Smooth muscle cell (in vitro differentiated cells): ENCODE results near the gene KRTAP4-5. TPM values are rescaled to one million over a fixed set of nuclear protein-coding genes. Genes with fewer than 3 reads are reported as not detected.
"Not testable (repeated sequence)": the region's sequence is repeated elsewhere in the genome, so short reads cannot be mapped to it uniquely, and the experiment has no call there.

Source experiments
- DNase-seq: peaks from one replicate; lab custom pipeline; 2025; ENCODE audit not compliant: unreplicated experiment; lab: John Stamatoyannopoulos, UW
- H2AFZ ChIP-seq: fragments of 200-600 bp; sonication (generic); 2 replicates; pipeline ENCODE4 v1.6.0; 2016; ENCODE audit warnings: antibody characterized with exemption, low read depth, mild to moderate bottlenecking
- H3F3A ChIP-seq: fragments of 200-600 bp; sonication (generic); 2 replicates; pipeline ENCODE4 v1.6.0; 2017; ENCODE audit warnings: antibody characterized with exemption, low read depth
- H3K27ac ChIP-seq: fragments of 200-600 bp; sonication (generic); 2 replicates; pipeline ENCODE4 v1.5.1; 2016; ENCODE audit warnings: low read depth, mild to moderate bottlenecking
- H3K27me3 ChIP-seq: fragments of 200-600 bp; sonication (generic); 2 replicates; pipeline ENCODE4 v1.6.1; 2016; ENCODE audit warnings: low read depth, mild to moderate bottlenecking
- H3K36me3 ChIP-seq: fragments of 200-600 bp; sonication (generic); 2 replicates; pipeline ENCODE4 v1.5.1; 2016; ENCODE audit warnings: low read depth
- H3K4me1 ChIP-seq: fragments of 200-600 bp; sonication (generic); 2 replicates; pipeline ENCODE4 v1.5.1; 2016; ENCODE audit warnings: low read depth
- H3K4me2 ChIP-seq: fragments of 200-600 bp; sonication (generic); 2 replicates; pipeline ENCODE4 v1.6.0; 2016; ENCODE audit warnings: mild to moderate bottlenecking
- H3K4me3 ChIP-seq: fragments of 200-600 bp; sonication (generic); 2 replicates; pipeline ENCODE4 v1.5.1; 2016; ENCODE audit warnings: mild to moderate bottlenecking
- H3K79me2 ChIP-seq: fragments of 200-600 bp; sonication (generic); 2 replicates; pipeline ENCODE4 v1.6.0; 2016; ENCODE audit warnings: low read depth, mild to moderate bottlenecking
- H3K9ac ChIP-seq: fragments of 200-600 bp; sonication (generic); 2 replicates; pipeline ENCODE4 v1.6.0; 2016; ENCODE audit warnings: low read depth
- H3K9me3 ChIP-seq: fragments of 200-600 bp; sonication (generic); replicated peaks from 2 replicates; pipeline ENCODE4 v1.5.1; 2016; ENCODE audit warnings: low read depth
- H4K20me1 ChIP-seq: fragments of 200-600 bp; sonication (generic); 2 replicates; pipeline ENCODE4 v1.6.0; 2016; ENCODE audit warnings: low read depth
- WGBS: methylation state at CpG from one replicate; pipeline ENCODE4 v1.1.7; 2016; ENCODE audit warnings: low lambda C conversion rate; 5-methylcytosine and 5-hydroxymethylcytosine counted together
- polyA plus RNA-seq: library from polyadenylated mRNA; unstranded; fragments of >200 nt; fragmentation: Nextera tagmentation; extraction: Ambion mirVana; gene quantifications from 2 replicates; pipeline ENCODE4 v1.2.1, GENCODE V29; 2016
- total RNA-seq: library from RNA; depleted of rRNA; stranded (reverse); fragments of >200 nt; gene quantifications from 2 replicates; pipeline ENCODE4 v1.2.3, GENCODE V29; 2014
- TF ChIP-seq, protein P1 (sequence below): fragments of 200-600 bp; sonication (generic); IDR thresholded peaks from 2 replicates; pipeline ENCODE4 v1.5.1; 2017; ENCODE audit warnings: borderline replicate concordance, mild to moderate bottlenecking, antibody characterized with exemption; ENCODE audit not compliant: insufficient read depth, poor library complexity, severe bottlenecking

Gene KRTAP4-5
- total and polyA plus RNA-seq, 2 experiments from 2014 or later = not detected

DNA sequence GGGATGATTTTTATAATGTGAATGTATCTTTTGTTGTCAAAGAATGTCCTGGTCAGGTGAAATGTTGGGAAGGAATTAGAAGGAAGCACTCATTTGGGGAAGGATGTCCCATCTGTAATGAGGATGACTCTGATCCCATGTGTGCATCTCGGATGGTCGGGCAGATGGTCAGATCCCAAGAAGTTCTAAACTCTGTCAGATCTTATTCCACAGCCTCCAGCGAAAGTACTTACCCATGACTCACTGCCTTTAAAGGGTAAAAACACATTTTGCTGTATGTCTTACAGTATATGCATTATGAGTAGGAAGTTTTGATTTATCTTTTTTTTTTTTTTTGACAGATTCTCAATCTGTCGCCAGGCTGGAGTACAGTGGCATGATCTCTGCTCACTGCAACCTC, 30.9 kb downstream of the KRTAP4-5 start:
- Histone ChIP-seq H3K79me2 (no peaks in the 10 kb centered on the region), H3K36me3 (no peaks in the 10 kb centered on the region), H3K27me3 (no peaks in the 10 kb centered on the region), H4K20me1 (no peaks in the 10 kb centered on the region), H3K4me1 (no peaks in the 10 kb centered on the region), H3K9me3 (no peaks in the 10 kb centered on the region), H2AFZ (no peak overlapping the region), H3F3A (no peaks in the 10 kb centered on the region), H3K4me2 (no peak overlapping the region), H3K4me3 (no peak overlapping the region), H3K27ac (no peak overlapping the region), H3K9ac (no peak overlapping the region)
- DNase-seq = no peak
- WGBS = 67% methylated on average over 4 of the region's 4 CpGs
- TF ChIP-seq, protein P1, sequence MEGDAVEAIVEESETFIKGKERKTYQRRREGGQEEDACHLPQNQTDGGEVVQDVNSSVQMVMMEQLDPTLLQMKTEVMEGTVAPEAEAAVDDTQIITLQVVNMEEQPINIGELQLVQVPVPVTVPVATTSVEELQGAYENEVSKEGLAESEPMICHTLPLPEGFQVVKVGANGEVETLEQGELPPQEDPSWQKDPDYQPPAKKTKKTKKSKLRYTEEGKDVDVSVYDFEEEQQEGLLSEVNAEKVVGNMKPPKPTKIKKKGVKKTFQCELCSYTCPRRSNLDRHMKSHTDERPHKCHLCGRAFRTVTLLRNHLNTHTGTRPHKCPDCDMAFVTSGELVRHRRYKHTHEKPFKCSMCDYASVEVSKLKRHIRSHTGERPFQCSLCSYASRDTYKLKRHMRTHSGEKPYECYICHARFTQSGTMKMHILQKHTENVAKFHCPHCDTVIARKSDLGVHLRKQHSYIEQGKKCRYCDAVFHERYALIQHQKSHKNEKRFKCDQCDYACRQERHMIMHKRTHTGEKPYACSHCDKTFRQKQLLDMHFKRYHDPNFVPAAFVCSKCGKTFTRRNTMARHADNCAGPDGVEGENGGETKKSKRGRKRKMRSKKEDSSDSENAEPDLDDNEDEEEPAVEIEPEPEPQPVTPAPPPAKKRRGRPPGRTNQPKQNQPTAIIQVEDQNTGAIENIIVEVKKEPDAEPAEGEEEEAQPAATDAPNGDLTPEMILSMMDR = no peak

DNA sequence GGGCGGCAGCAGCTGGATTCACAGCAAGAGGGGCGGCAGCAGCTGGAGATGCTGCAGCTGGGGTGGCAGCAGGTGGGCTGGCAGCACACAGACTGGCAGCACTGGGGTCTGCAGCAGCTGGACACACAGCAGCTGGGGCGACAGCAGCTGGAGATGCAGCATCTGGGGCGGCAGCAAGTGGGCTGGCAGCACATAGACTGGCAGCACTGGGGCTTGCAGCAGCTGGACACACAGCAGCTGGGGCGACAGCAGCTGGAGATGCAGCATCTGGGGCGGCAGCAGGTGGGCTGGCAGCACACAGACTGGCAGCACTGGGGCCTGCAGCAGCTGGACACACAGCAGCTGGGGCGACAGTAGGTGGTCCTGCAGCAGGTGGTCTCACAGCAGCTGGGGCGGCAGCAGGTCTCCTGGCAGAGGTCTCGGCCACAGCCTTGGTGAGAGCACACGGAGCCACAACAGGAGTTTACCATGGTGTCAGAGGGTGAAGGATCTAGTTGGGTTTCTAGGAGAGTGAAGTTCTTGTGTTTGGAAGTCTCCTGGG, 31.7 kb downstream of the KRTAP4-5 start, which contains the start of gene KRTAP4-11:
Gene KRTAP4-11 (minus strand): TSS at position 528 of the 541 bp plus-strand sequence. CDS start 58 bp downstream, at position 470.
- not testable (repeated sequence) for H4K20me1 ChIP-seq, H2AFZ ChIP-seq, H3F3A ChIP-seq, H3K9ac ChIP-seq, H3K36me3 ChIP-seq, H3K4me2 ChIP-seq, H3K4me1 ChIP-seq, H3K27me3 ChIP-seq, H3K79me2 ChIP-seq, DNase-seq, H3K9me3 ChIP-seq, H3K4me3 ChIP-seq, H3K27ac ChIP-seq
- 88% methylated on average over 10 of the region's 10 CpGs for WGBS

DNA sequence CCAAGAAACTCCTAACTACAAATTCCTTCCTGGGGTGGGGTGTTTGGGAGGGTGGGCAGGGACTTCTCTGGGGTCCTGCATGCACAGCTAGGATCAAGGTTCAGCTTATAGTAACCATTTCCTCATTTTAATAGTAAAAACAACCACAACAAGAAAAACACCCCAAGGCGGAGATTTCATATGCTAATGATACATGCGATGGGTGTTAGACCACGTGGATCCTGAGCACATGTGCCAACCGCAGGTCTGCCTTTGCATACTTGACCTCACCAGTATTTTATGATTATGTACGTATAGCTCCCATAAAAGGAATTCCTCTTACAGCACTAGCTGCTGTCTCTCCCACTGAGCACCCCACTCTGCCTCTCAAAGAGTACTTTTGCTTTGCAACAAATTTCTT, 33.3 kb downstream of the KRTAP4-5 start:
- Histone ChIP-seq H3K79me2 (no peaks in the 10 kb centered on the region), H3K9ac (no peak overlapping the region), H4K20me1 (no peaks in the 10 kb centered on the region), H2AFZ (no peak overlapping the region), H3K27ac (no peak overlapping the region), H3K27me3 (no peaks in the 10 kb centered on the region), H3F3A (no peaks in the 10 kb centered on the region), H3K36me3 (no peaks in the 10 kb centered on the region), H3K4me2 (no peak overlapping the region), H3K4me3 (no peak overlapping the region), H3K9me3 (no peaks in the 10 kb centered on the region), H3K4me1 (no peaks in the 10 kb centered on the region)
- WGBS = 90% methylated on average over 5 of the region's 5 CpGs
- TF ChIP-seq, protein P1 = no peak
- no peak for DNase-seq

DNA sequence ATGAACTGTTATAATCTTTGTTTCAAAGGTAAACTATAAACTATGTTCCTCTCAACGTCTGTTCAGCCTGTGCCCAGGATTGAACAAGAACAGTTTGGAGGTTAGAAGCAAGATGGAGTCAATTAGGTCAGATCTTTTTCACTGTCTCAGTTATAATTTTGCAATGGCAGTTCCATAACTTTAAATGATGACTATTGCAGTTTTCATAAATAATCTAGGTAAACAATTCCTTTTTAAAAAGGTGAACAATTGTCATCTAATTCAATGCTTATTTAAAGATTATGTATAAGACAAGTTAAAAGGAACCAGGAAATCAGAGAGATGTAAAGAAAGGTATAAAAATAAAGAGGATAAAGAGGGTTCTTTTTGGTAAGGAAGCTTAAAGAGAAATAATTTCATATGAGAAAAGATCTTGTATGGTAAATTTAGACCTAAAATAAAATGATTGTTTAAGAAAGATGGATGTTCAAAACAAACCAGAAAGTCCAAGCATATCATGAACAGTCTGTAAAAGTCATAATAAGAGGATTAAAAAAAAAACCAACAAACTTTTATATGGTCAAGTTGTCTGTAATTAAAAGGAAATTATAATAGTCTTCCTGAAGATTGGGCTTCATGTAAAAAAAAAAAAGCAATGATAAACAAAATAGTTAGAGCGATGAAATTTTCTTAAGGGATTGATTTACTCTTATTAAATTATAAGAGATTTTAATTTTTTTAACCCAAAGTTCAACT, 38.3 kb downstream of the KRTAP4-5 start:
- Histone ChIP-seq H2AFZ (no peak overlapping the region), H3K27ac (no peak overlapping the region), H3K4me3 (no peak overlapping the region), H4K20me1 (no peaks in the 10 kb centered on the region), H3K36me3 (no peaks in the 10 kb centered on the region), H3K9ac (no peak overlapping the region), H3K79me2 (no peaks in the 10 kb centered on the region), H3K9me3 (no peaks in the 10 kb centered on the region), H3F3A (no peaks in the 10 kb centered on the region), H3K27me3 (no peaks in the 10 kb centered on the region), H3K4me2 (no peak overlapping the region), H3K4me1 (no peaks in the 10 kb centered on the region)
- no peak for DNase-seq
- 76% methylated on average over 2 of the region's 2 CpGs for WGBS
- TF ChIP-seq, protein P1 = no peak

DNA sequence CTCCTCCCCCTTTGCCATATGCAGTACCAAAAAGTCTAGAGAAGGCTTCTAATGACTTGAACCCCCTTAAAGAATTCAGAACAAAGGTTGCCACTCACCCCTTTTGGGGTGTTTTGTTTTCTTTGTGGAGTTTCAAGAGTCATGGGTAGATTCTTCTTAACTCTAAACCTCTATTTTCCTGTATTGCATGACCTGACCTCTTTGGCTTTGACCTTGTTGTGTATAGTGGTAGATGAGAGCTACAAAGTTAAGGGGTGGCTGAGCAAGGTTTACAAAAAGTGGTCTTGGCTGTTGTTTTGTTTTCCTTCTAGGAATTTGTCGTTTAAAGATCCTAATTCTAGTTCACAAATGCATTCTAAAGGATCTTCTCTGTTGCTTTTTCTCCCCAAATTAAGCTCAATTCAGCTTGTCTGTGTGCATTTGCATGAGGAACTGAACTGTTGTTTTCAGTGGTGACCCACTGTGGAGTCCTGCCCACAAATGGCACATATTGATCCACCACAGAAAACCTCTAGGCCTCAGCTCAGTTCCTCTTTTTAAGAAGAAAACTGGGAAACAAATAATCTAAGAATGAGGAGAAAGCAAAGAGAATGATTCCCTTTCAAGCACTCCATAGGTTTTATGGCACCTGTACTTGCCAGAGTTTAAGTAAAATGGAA, 40.8 kb downstream of the KRTAP4-5 start:
- H3K4me3 ChIP-seq, H3K27ac ChIP-seq, H3K4me2 ChIP-seq, H3F3A ChIP-seq, H3K36me3 ChIP-seq, H2AFZ ChIP-seq, H3K27me3 ChIP-seq, H3K9ac ChIP-seq, DNase-seq, H3K79me2 ChIP-seq, H3K4me1 ChIP-seq, H3K9me3 ChIP-seq, H4K20me1 ChIP-seq: not testable (repeated sequence)
- WGBS = 53% methylated on average over 1 of the region's 1 CpG
